HL-60 (cell line): ENCODE measurements around the gene COX18.

ENCODE experiments used
- GABPA ChIP-seq: IDR thresholded peaks from 2 replicates; pipeline ENCODE4 v1.6.1; 2012; ENCODE audit warnings: low read depth
- REST ChIP-seq: IDR thresholded peaks from 2 replicates; pipeline ENCODE4 v1.6.1; 2012; ENCODE audit warnings: low read depth; ENCODE audit not compliant: insufficient replicate concordance
- TF ChIP-seq, protein P1 (sequence below): IDR thresholded peaks from one replicate; pipeline ENCODE4 v1.5.1; 2011; ENCODE audit warnings: low read length, control low read depth, inconsistent platforms; ENCODE audit not compliant: insufficient read depth

GRCh38 chr4:73055241-73055897, 14.1 kb downstream of the COX18 start:
- TF ChIP-seq, protein P1, sequence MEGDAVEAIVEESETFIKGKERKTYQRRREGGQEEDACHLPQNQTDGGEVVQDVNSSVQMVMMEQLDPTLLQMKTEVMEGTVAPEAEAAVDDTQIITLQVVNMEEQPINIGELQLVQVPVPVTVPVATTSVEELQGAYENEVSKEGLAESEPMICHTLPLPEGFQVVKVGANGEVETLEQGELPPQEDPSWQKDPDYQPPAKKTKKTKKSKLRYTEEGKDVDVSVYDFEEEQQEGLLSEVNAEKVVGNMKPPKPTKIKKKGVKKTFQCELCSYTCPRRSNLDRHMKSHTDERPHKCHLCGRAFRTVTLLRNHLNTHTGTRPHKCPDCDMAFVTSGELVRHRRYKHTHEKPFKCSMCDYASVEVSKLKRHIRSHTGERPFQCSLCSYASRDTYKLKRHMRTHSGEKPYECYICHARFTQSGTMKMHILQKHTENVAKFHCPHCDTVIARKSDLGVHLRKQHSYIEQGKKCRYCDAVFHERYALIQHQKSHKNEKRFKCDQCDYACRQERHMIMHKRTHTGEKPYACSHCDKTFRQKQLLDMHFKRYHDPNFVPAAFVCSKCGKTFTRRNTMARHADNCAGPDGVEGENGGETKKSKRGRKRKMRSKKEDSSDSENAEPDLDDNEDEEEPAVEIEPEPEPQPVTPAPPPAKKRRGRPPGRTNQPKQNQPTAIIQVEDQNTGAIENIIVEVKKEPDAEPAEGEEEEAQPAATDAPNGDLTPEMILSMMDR: no peak
- TF ChIP-seq REST (no peak), GABPA (no peak)
